Naive thymus-derived CD4-positive, alpha-beta T cell (primary cell): ENCODE data around the gene TPR. TPM values are rescaled to one million over a fixed set of nuclear protein-coding genes. Genes with fewer than 3 reads are reported as not detected.

Source experiments
- ATAC-seq: fragments of 150-1000 bp; cut with Tn5 transposase; 2 replicates; pipeline ENCODE4 v1.10.0; 2021; ENCODE audit warnings: mild to moderate bottlenecking, moderate library complexity
- CTCF ChIA-PET: fragments of 350-600 bp; sonication (Branson Sonifier 250); formaldehyde crosslinking; loops from one replicate; lab custom pipeline; 2021; ENCODE audit warnings: antibody characterized with exemption; lab: Charles Lee
- POLR2A ChIA-PET: fragments of 350-600 bp; sonication (Branson Sonifier 250); formaldehyde crosslinking; loops from one replicate; lab custom pipeline; 2021; ENCODE audit warnings: antibody characterized with exemption, inconsistent platforms; lab: Charles Lee
- DNase-seq, 9 donors: peaks; one replicate each; pipeline versions ENCODE4 v3.0.0 to v3.0.0-alpha.2; 2020 to 2022; ENCODE audit warnings: mixed read lengths in 1 of 9
- H3K27ac ChIP-seq: one replicate; pipeline ENCODE4 v1.7.0; 2013; ENCODE audit warnings: mild to moderate bottlenecking, low read depth, low read length, moderate library complexity
- H3K27me3 ChIP-seq, 2 donors: one replicate each; pipeline ENCODE4 v1.7.0; 2013; ENCODE audit warnings: low read length in 2 of 2, mild to moderate bottlenecking in 2 of 2, moderate library complexity in 2 of 2; ENCODE audit not compliant: control insufficient read depth in 2 of 2, insufficient read depth in 2 of 2
- H3K36me3 ChIP-seq, 3 experiments: 1 replicate in 2 of 3; 2 replicates in 1 of 3; pipeline ENCODE4 v1.7.0; 2013; ENCODE audit warnings: low read length in 3 of 3, mild to moderate bottlenecking in 3 of 3, moderate library complexity in 1 of 3; ENCODE audit not compliant: insufficient read depth in 3 of 3, control insufficient read depth in 2 of 3
- H3K4me1 ChIP-seq, 2 donors: one replicate each; pipeline ENCODE4 v1.7.0; 2013; ENCODE audit warnings: low read length in 2 of 2, mild to moderate bottlenecking in 2 of 2, moderate library complexity in 1 of 2; ENCODE audit not compliant: control insufficient read depth in 2 of 2, insufficient read depth in 2 of 2
- H3K4me3 ChIP-seq: 2 replicates; pipeline ENCODE4 v1.7.0; 2013; ENCODE audit warnings: mild to moderate bottlenecking, low read length
- H3K9me3 ChIP-seq, 3 experiments: 1 replicate in 2 of 3; 2 replicates in 1 of 3; pipeline ENCODE4 v1.7.0; 2013; ENCODE audit warnings: low read length in 3 of 3; ENCODE audit not compliant: control insufficient read depth in 2 of 3
- H3K27ac Mint-ChIP-seq, 9 donors: one replicate each; pipeline ENCODE4 v1.8.0; 2020 to 2022; ENCODE audit warnings: mixed read lengths in 9 of 9, mild to moderate bottlenecking in 8 of 9, moderate library complexity in 5 of 9, inconsistent platforms in 2 of 9
- H3K27me3 Mint-ChIP-seq, 5 donors: one replicate each; pipeline ENCODE4 v1.8.0; 2021 to 2022; ENCODE audit warnings: mixed read lengths in 5 of 5, mild to moderate bottlenecking in 1 of 5
- H3K36me3 Mint-ChIP-seq, 5 donors: one replicate each; pipeline ENCODE4 v1.8.0; 2020 to 2022; ENCODE audit warnings: mixed read lengths in 5 of 5, mild to moderate bottlenecking in 3 of 5, inconsistent platforms in 1 of 5
- H3K4me1 Mint-ChIP-seq, 7 donors: one replicate each; pipeline ENCODE4 v1.8.0; 2020 to 2022; ENCODE audit warnings: mixed read lengths in 7 of 7, mild to moderate bottlenecking in 3 of 7, inconsistent platforms in 1 of 7
- H3K4me3 Mint-ChIP-seq, 10 donors: one replicate each; pipeline ENCODE4 v1.8.0; 2020 to 2022; ENCODE audit warnings: mild to moderate bottlenecking in 10 of 10, mixed read lengths in 10 of 10, moderate library complexity in 6 of 10, inconsistent platforms in 2 of 10
- H3K9me3 Mint-ChIP-seq, 11 donors: one replicate each; pipeline ENCODE4 v1.8.0; 2020 to 2022; ENCODE audit warnings: mixed read lengths in 11 of 11, mild to moderate bottlenecking in 4 of 11, inconsistent platforms in 1 of 11, moderate library complexity in 1 of 11
- intact Hi-C, 2 donors: fragments of 100-400 bp; cut with micrococcal nuclease; formaldehyde crosslinking; loops; one replicate each; pipeline ENCODE4 v1.15.1; 2023
- polyA plus RNA-seq, 2 donors: library from polyadenylated mRNA; unstranded; fragments of 300-500 nt; fragmentation: Illumina TruSeq; gene quantifications; one replicate each; pipeline ENCODE4 v1.2.3, GENCODE V29; 2021
- total RNA-seq, 6 experiments: library from RNA in 5 of 6; stranded (reverse) in 5 of 6; gene quantifications; 1 replicate in 5 of 6; 2 replicates in 1 of 6; pipeline ENCODE4 v1.2.3 and lab custom pipeline; 2021 to 2026

Gene TPR
- total and polyA plus RNA-seq, 7 experiments from 2014 or later, result 40.3 to 195 (median 140) TPM

GRCh38 chr1:186391841-186392240 is 16.8 kb upstream of the TPR start:
- Mint-ChIP-seq H3K27me3 (no peaks in the 10 kb centered on the region), H3K4me3 (no peak overlapping the region), H3K36me3 (peaks cover 15 to 43% (median 26%) of the 10 kb centered on the region in 5 donors), H3K27ac (no peak overlapping the region), H3K9me3 (no peaks in the 10 kb centered on the region), H3K4me1 (peaks cover 0 to 5% (median 0%) of the 10 kb centered on the region in 7 donors)
- H3K36me3 ChIP-seq, result peaks cover 4 to 46% (median 12%) of the 10 kb centered on the region in 3 experiments
- intact Hi-C loops, result no loop called here
- H3K4me1 ChIP-seq, result no peaks in the 10 kb centered on the region
- no peak overlapping the region for H3K27ac ChIP-seq
- ATAC-seq, result no peak
- CTCF ChIA-PET, result no interaction called here
- no peak overlapping the region for H3K4me3 ChIP-seq
- H3K27me3 ChIP-seq, result no peaks in the 10 kb centered on the region
- H3K9me3 ChIP-seq, result no peaks in the 10 kb centered on the region
- DNase-seq, result no peak
- POLR2A ChIA-PET, result no interaction called here

GRCh38 chr1:186390925-186391324 is 15.9 kb upstream of the TPR start:
- H3K27me3 Mint-ChIP-seq, result no peaks in the 10 kb centered on the region
- H3K4me1 Mint-ChIP-seq, result peaks cover 0 to 5% (median 0%) of the 10 kb centered on the region in 7 donors
- H3K4me3 Mint-ChIP-seq, result no peak overlapping the region
- H3K27ac Mint-ChIP-seq, result peak overlapping the region in 1 of 9 donors; percentile 24
- CTCF ChIA-PET, result interaction anchor here (0.7 kb wide), 1 partner anchor 52 kb away, joined by 4 read pairs; no protein-coding TSS in a partner anchor
- DNase-seq (no peak), ATAC-seq (no peak)
- Histone ChIP-seq H3K4me3 (no peak overlapping the region), H3K27ac (no peak overlapping the region), H3K27me3 (no peaks in the 10 kb centered on the region), H3K9me3 (no peaks in the 10 kb centered on the region), H3K4me1 (no peaks in the 10 kb centered on the region), H3K36me3 (peaks cover 4 to 40% (median 11%) of the 10 kb centered on the region in 3 experiments)
- intact Hi-C loops, result no loop called here
- H3K36me3 Mint-ChIP-seq, result peaks cover 14 to 41% (median 24%) of the 10 kb centered on the region in 5 donors
- POLR2A ChIA-PET, result interaction anchor here (1.0 kb wide), 1 partner anchor 9 kb away, joined by 3 read pairs; no protein-coding TSS in a partner anchor
- H3K9me3 Mint-ChIP-seq, result no peaks in the 10 kb centered on the region

GRCh38 chr1:186386725-186387383 is 11.8 kb upstream of the TPR start:
- DNase-seq (no peak), ATAC-seq (no peak)
- Histone ChIP-seq H3K4me1 (no peaks in the 10 kb centered on the region), H3K4me3 (no peak overlapping the region), H3K9me3 (no peaks in the 10 kb centered on the region), H3K27me3 (no peaks in the 10 kb centered on the region), H3K36me3 (peaks cover 0 to 34% (median 6%) of the 10 kb centered on the region in 3 experiments), H3K27ac (no peak overlapping the region)
- peaks cover 8 to 26% (median 16%) of the 10 kb centered on the region in 5 donors for H3K36me3 Mint-ChIP-seq
- ChIA-PET POLR2A (no interaction called here), CTCF (interaction anchor here (1.6 kb wide), 1 partner anchor 12 kb away, joined by 5 read pairs; the partner anchor contains the start of genes ODR4 and TPR)
- no peaks in the 10 kb centered on the region for H3K9me3 Mint-ChIP-seq
- no peak overlapping the region for H3K4me3 Mint-ChIP-seq
- H3K27ac Mint-ChIP-seq, result no peak overlapping the region
- peaks cover 0 to 6% (median under 1%) of the 10 kb centered on the region in 7 donors for H3K4me1 Mint-ChIP-seq
- no peaks in the 10 kb centered on the region for H3K27me3 Mint-ChIP-seq
- intact Hi-C loops, result no loop called here

GRCh38 chr1:186375929-186376319 is 871 bp upstream of the TPR start:
- ChIA-PET POLR2A (interaction anchor here (1.0 to 1.4 kb wide), 8 partner anchors 9 to 1621 kb away, joined by 3 to 8 read pairs (median 5); partner anchors contain the start of gene EDEM3), CTCF (interaction anchor here (0.8 to 1.2 kb wide), 4 partner anchors 10 to 68 kb away, joined by 3 to 5 read pairs (median 4); no protein-coding TSS in a partner anchor)
- ATAC-seq (no peak), DNase-seq (no peak)
- H3K27me3 Mint-ChIP-seq, result no peaks in the 10 kb centered on the region
- H3K9me3 ChIP-seq, result no peaks in the 10 kb centered on the region
- peaks cover 0 to 6% (median 0%) of the 10 kb centered on the region in 11 donors for H3K9me3 Mint-ChIP-seq
- peak overlapping the region; percentile 98 for H3K4me3 ChIP-seq
- H3K36me3 Mint-ChIP-seq, result peaks cover 0 to 25% (median 12%) of the 10 kb centered on the region in 5 donors
- peaks cover 26 to 67% (median 49%) of the 10 kb centered on the region in 7 donors for H3K4me1 Mint-ChIP-seq
- peaks cover 4 to 11% (median 4%) of the 10 kb centered on the region in 3 experiments for H3K36me3 ChIP-seq
- intact Hi-C loops, result loop anchor here (1.0 to 10.0 kb wide), 17 partner anchors 28 to 1622 kb away; partner anchors contain the start of genes EDEM3 (in 2 of the 2), IVNS1ABP (in 2 of the 2), RNF2 (in 2 of the 2) and SWT1 (in 2 of the 2)
- H3K4me3 Mint-ChIP-seq, result peak overlapping the region; percentile 90 to 99 (median 98)
- H3K4me1 ChIP-seq, result peaks cover 24% of the 10 kb centered on the region in 2 donors
- H3K27ac ChIP-seq, result peak overlapping the region; percentile 93
- peak overlapping the region; percentile 91 to 99 (median 97) for H3K27ac Mint-ChIP-seq
- no peaks in the 10 kb centered on the region for H3K27me3 ChIP-seq

GRCh38 chr1:186374303-186375151 is 526 bp downstream of the TPR start:
- H3K27ac Mint-ChIP-seq, result peak overlapping the region; percentile 91 to 99 (median 97)
- intact Hi-C loops, result loop anchor here (1.0 to 10.0 kb wide), 19 partner anchors 30 to 1620 kb away; partner anchors contain the start of genes EDEM3 (in 2 of the 2), IVNS1ABP (in 2 of the 2), RNF2 (in 2 of the 2) and SWT1 (in 2 of the 2)
- CTCF ChIA-PET, result interaction anchor here (0.5 to 1.2 kb wide), 13 partner anchors 10 to 1219 kb away, joined by 3 to 5 read pairs (median 3); no protein-coding TSS in a partner anchor
- H3K9me3 Mint-ChIP-seq, result peaks cover 0 to 6% (median 0%) of the 10 kb centered on the region in 11 donors
- Histone ChIP-seq H3K9me3 (no peaks in the 10 kb centered on the region), H3K4me3 (peak overlapping the region; percentile 98), H3K27me3 (no peaks in the 10 kb centered on the region), H3K27ac (peak overlapping the region; percentile 93), H3K4me1 (peaks cover 24 to 25% of the 10 kb centered on the region in 2 donors), H3K36me3 (peaks cover 0 to 17% (median 11%) of the 10 kb centered on the region in 3 experiments)
- peaks cover 0 to 22% (median 17%) of the 10 kb centered on the region in 5 donors for H3K36me3 Mint-ChIP-seq
- peak in 5 of 9 donors; percentile 7 to 30 (median 26) for DNase-seq
- H3K4me1 Mint-ChIP-seq, result peaks cover 28 to 70% (median 55%) of the 10 kb centered on the region in 7 donors
- no peaks in the 10 kb centered on the region for H3K27me3 Mint-ChIP-seq
- H3K4me3 Mint-ChIP-seq, result peak overlapping the region; percentile 90 to 99 (median 98)
- peak; percentile 1 for ATAC-seq
- POLR2A ChIA-PET, result interaction anchor here (0.7 to 1.4 kb wide), 14 partner anchors 8 to 1620 kb away, joined by 3 to 8 read pairs (median 4); partner anchors contain the start of gene EDEM3
